PC-3 (cell line): ENCODE measurements around the gene AVEN.

Experiments used
- EZH2 ChIP-seq: fragments of 300-600 bp; sonication (generic); IDR thresholded peaks from one replicate; pipeline ENCODE4 v1.6.1; 2017; ENCODE audit warnings: antibody characterized with exemption, mild to moderate bottlenecking, low read length; ENCODE audit not compliant: unreplicated experiment
- EZH2phosphoT487 ChIP-seq: fragments of 300-600 bp; sonication (generic); IDR thresholded peaks from 2 replicates; pipeline ENCODE4 v1.6.1; 2018; ENCODE audit warnings: mild to moderate bottlenecking, antibody characterized with exemption, low read length, borderline replicate concordance
- TF ChIP-seq, protein P1 (sequence below): fragments of 300-600 bp; sonication (generic); conservative IDR thresholded peaks from 2 replicates; pipeline ENCODE4 v1.5.1; 2017; ENCODE audit warnings: antibody characterized with exemption, low read depth, mild to moderate bottlenecking, low read length

DNA sequence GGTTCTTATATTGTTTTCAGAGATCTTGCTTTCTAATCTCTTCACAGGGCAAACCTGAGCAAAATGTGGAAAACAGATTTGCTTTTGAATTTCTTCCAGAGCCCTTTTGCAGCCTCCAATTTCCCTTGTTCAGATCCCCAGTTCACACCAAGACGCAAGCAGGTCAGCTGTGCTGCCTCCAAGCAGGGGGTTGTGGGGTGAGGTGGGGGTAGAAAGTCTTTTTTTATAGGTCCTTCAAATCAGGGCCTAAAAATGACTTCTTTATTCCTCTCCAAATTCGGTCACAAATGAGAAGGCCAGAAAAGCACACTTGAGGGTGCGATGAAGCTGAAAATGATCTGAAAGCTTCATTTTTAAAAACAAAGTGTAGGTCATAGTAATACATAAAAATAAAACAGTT is 26.3 kb upstream of the AVEN start:
- TF ChIP-seq, protein P1, sequence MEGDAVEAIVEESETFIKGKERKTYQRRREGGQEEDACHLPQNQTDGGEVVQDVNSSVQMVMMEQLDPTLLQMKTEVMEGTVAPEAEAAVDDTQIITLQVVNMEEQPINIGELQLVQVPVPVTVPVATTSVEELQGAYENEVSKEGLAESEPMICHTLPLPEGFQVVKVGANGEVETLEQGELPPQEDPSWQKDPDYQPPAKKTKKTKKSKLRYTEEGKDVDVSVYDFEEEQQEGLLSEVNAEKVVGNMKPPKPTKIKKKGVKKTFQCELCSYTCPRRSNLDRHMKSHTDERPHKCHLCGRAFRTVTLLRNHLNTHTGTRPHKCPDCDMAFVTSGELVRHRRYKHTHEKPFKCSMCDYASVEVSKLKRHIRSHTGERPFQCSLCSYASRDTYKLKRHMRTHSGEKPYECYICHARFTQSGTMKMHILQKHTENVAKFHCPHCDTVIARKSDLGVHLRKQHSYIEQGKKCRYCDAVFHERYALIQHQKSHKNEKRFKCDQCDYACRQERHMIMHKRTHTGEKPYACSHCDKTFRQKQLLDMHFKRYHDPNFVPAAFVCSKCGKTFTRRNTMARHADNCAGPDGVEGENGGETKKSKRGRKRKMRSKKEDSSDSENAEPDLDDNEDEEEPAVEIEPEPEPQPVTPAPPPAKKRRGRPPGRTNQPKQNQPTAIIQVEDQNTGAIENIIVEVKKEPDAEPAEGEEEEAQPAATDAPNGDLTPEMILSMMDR: no peak
- no peak for TF ChIP-seq EZH2
- TF ChIP-seq EZH2phosphoT487: no peak
